Sigmoid colon (tissue), 7 donors: ENCODE data around the gene TGFBI. TPM values are rescaled to one million over a fixed set of nuclear protein-coding genes. Genes with fewer than 3 reads are reported as not detected.

Experiments
- DNase-seq: peaks from one replicate; pipeline ENCODE4 v3.0.0-alpha.2; 2019
- H3K27ac ChIP-seq, 4 donors: fragments of 200-600 bp; sonication (generic); one replicate each; pipeline ENCODE4 v1.5.1; 2016 to 2019; ENCODE audit warnings: mild to moderate bottlenecking in 1 of 4
- H3K27me3 ChIP-seq, 3 donors: fragments of 200-600 bp; sonication (generic); one replicate each; pipeline ENCODE4 v1.5.1; 2019; ENCODE audit warnings: mild to moderate bottlenecking in 1 of 3
- H3K36me3 ChIP-seq, 4 donors: fragments of 200-600 bp; sonication (generic); one replicate each; pipeline ENCODE4 v1.5.1; 2016 to 2019
- H3K4me1 ChIP-seq, 4 donors: fragments of 200-600 bp; sonication (generic); one replicate each; pipeline ENCODE4 v1.5.1; 2017 to 2019
- H3K4me3 ChIP-seq, 4 donors: fragments of 200-600 bp; sonication (generic); one replicate each; pipeline ENCODE4 v1.5.1; 2017 to 2019; ENCODE audit warnings: mild to moderate bottlenecking in 2 of 4, moderate library complexity in 1 of 4
- H3K9me3 ChIP-seq, 4 donors: fragments of 200-600 bp in 3 of 4; sonication (generic) in 3 of 4; one replicate each; pipeline versions ENCODE4 v1.5.1 to v1.6.1; 2013 to 2019
- CTCF ChIP-seq, 4 experiments: fragments of 450-650 bp in 3 of 4; fragments of 200-600 bp in 1 of 4; IDR thresholded peaks; one replicate each; pipeline ENCODE4 v1.5.1; 2016 to 2019; ENCODE audit warnings: antibody characterized with exemption in 4 of 4, mild to moderate bottlenecking in 3 of 4, moderate library complexity in 2 of 4
- EP300 ChIP-seq, 4 donors: sonication (generic); formaldehyde crosslinking; IDR thresholded peaks; one replicate each; pipeline ENCODE4 v1.6.1; 2017; ENCODE audit warnings: antibody characterized with exemption in 4 of 4
- POLR2A ChIP-seq, 2 donors: fragments of 450-650 bp; IDR thresholded peaks; one replicate each; pipeline ENCODE4 v1.6.1; 2016; ENCODE audit warnings: antibody characterized with exemption in 2 of 2, mild to moderate bottlenecking in 2 of 2, moderate library complexity in 2 of 2
- POLR2AphosphoS5 ChIP-seq, 4 donors: sonication (generic); formaldehyde crosslinking; IDR thresholded peaks; one replicate each; pipeline ENCODE4 v1.6.1; 2017; ENCODE audit warnings: antibody characterized with exemption in 4 of 4
- WGBS, 2 donors: extraction: QIAGEN DNeasy Blood & Tissue Kit; methylation state at CpG; one replicate each; pipeline ENCODE4 v1.1.7; 2013; 5-methylcytosine and 5-hydroxymethylcytosine counted together
- intact Hi-C: fragments of 100-400 bp; cut with DNase I; formaldehyde crosslinking; loops from one replicate; pipeline ENCODE4 v1.15.1; 2023
- polyA plus RNA-seq, 3 donors: library from polyadenylated mRNA; stranded (reverse); fragments of 200-250 nt; gene quantifications; one replicate each; pipeline ENCODE4 v1.2.3, GENCODE V29; 2013
- total RNA-seq, 4 donors: library from RNA; depleted of rRNA; stranded (reverse); fragments of >200 nt; gene quantifications; one replicate each; pipeline ENCODE4 v1.1.0, GENCODE V29; 2016
- donor health status: healthy with polysubstance abuse.
- donor health status: Bipolar disorder and iron deficiency.
- donor health status: healthy.

Gene TGFBI
- total and polyA plus RNA-seq, 7 donors = 48.6 to 178 (median 67.4) TPM

- Histone ChIP-seq H3K27ac (peak overlapping the region; percentile 3 to 84 (median 75)), H3K4me1 (peaks cover 0 to 93% (median 58%) of the 10 kb centered on the region in 4 donors), H3K36me3 (no peaks in the 10 kb centered on the region), H3K9me3 (no peaks in the 10 kb centered on the region), H3K27me3 (no peaks in the 10 kb centered on the region), H3K4me3 (no peak overlapping the region)
- no peak for TF ChIP-seq POLR2A (IDR thresholded peaks at IDR 0.05)
- no peak for TF ChIP-seq POLR2AphosphoS5 (IDR thresholded peaks at IDR 0.05)
- TF ChIP-seq CTCF (IDR thresholded peaks at IDR 0.05) = no peak
- TF ChIP-seq EP300 (IDR thresholded peaks at IDR 0.05) = no peak
- intact Hi-C loops = loop anchor here (2.0 kb wide), 1 partner anchor 42 kb away; no protein-coding TSS in a partner anchor
- WGBS, 2 donors = 86 to 92% methylated on average over 6 of the region's 6 CpGs
- DNase-seq = peak; percentile 50
Measured at GRCh38 chr5:136015003-136015375, 13.8 kb upstream of the TGFBI start.

GRCh38 chr5:136015966-136016650 is 12.7 kb upstream of the TGFBI start:
- WGBS, 2 donors = 96 to 97% methylated on average over 2 of the region's 2 CpGs
- no peaks in the 10 kb centered on the region for H3K9me3 ChIP-seq
- peaks cover 0 to 95% (median 66%) of the 10 kb centered on the region in 4 donors for H3K4me1 ChIP-seq
- H3K27me3 ChIP-seq = no peaks in the 10 kb centered on the region
- TF ChIP-seq CTCF (IDR thresholded peaks at IDR 0.05) (no peak), POLR2AphosphoS5 (IDR thresholded peaks at IDR 0.05) (no peak), POLR2A (IDR thresholded peaks at IDR 0.05) (no peak), EP300 (IDR thresholded peaks at IDR 0.05) (no peak)
- no peak overlapping the region for H3K4me3 ChIP-seq
- peak overlapping the region in 2 of 4 donors; percentile 79 to 84 for H3K27ac ChIP-seq
- no peaks in the 10 kb centered on the region for H3K36me3 ChIP-seq
- intact Hi-C loops = loop anchor here (2.0 kb wide), 1 partner anchor 41 kb away; no protein-coding TSS in a partner anchor
- DNase-seq = peak; percentile 36

GRCh38 chr5:136016945-136017530 is 11.8 kb upstream of the TGFBI start:
- H3K4me3 ChIP-seq = no peak overlapping the region
- DNase-seq = peak; percentile 69
- H3K27ac ChIP-seq = peak overlapping the region in 2 of 4 donors; percentile 79 to 84
- no peaks in the 10 kb centered on the region for H3K9me3 ChIP-seq
- H3K4me1 ChIP-seq = peaks cover 0 to 92% (median 66%) of the 10 kb centered on the region in 4 donors
- WGBS, 2 donors = 72 to 80% methylated on average over 2 of the region's 2 CpGs
- H3K36me3 ChIP-seq = no peaks in the 10 kb centered on the region
- no peaks in the 10 kb centered on the region for H3K27me3 ChIP-seq
- no peak for TF ChIP-seq CTCF (IDR thresholded peaks at IDR 0.05)
- no peak for TF ChIP-seq EP300 (IDR thresholded peaks at IDR 0.05)
- no peak for TF ChIP-seq POLR2AphosphoS5 (IDR thresholded peaks at IDR 0.05)
- no peak for TF ChIP-seq POLR2A (IDR thresholded peaks at IDR 0.05)
- intact Hi-C loops = no loop called here

GRCh38 chr5:136018814-136019783 is 9.7 kb upstream of the TGFBI start:
- Histone ChIP-seq H3K4me3 (no peak overlapping the region), H3K27me3 (no peaks in the 10 kb centered on the region), H3K36me3 (no peaks in the 10 kb centered on the region), H3K4me1 (peaks cover 0 to 81% (median 62%) of the 10 kb centered on the region in 4 donors), H3K27ac (peak overlapping the region; percentile 5 to 84 (median 72)), H3K9me3 (no peaks in the 10 kb centered on the region)
- intact Hi-C loops = no loop called here
- 74 to 77% methylated on average over 11 of the region's 11 CpGs for WGBS, 2 donors
- DNase-seq = peak; percentile 89
- TF ChIP-seq CTCF (IDR thresholded peaks at IDR 0.05) = peak in 3 of 4 experiments; percentile 3 to 30 (median 22)
- TF ChIP-seq EP300 (IDR thresholded peaks at IDR 0.05) = peak in 2 of 4 donors; percentile 16 to 53
- peak in 3 of 4 donors; percentile 53 to 81 (median 61) for TF ChIP-seq POLR2AphosphoS5 (IDR thresholded peaks at IDR 0.05)
- TF ChIP-seq POLR2A (IDR thresholded peaks at IDR 0.05) = no peak
